ENCODE results near the gene BAIAP2L2.

BAIAP2L2 gene

GRCh38 chr22:38129856-38130255, 19.4 kb upstream of the BAIAP2L2 start:
- no peaks in the 10 kb centered on the region for H3K27me3 ChIP-seq (ENCODE audit: control insufficient read depth in 1 of 2, insufficient read depth in 2 of 2, low read length in 2 of 2)
- no peak overlapping the region for H3K27ac ChIP-seq (ENCODE audit: low read depth, low read length)
- no peaks in the 10 kb centered on the region for H3K4me1 ChIP-seq (ENCODE audit: control insufficient read depth in 1 of 2, insufficient read depth in 2 of 2, low read length in 2 of 2)
- H3K9me3 ChIP-seq (ENCODE audit: control insufficient read depth in 1 of 2, low read length in 2 of 2): no peaks in the 10 kb centered on the region
- peaks cover 9 to 43% of the 10 kb centered on the region in 2 donors for H3K36me3 ChIP-seq (ENCODE audit: control insufficient read depth in 1 of 2, insufficient read depth in 2 of 2, low read length in 2 of 2)
- H3K9ac ChIP-seq (ENCODE audit: low read depth in 1 of 2, low read length in 2 of 2): no peak overlapping the region
- no peak overlapping the region for H3K4me3 ChIP-seq (ENCODE audit: low read depth in 1 of 2, low read length in 2 of 2)

DNA sequence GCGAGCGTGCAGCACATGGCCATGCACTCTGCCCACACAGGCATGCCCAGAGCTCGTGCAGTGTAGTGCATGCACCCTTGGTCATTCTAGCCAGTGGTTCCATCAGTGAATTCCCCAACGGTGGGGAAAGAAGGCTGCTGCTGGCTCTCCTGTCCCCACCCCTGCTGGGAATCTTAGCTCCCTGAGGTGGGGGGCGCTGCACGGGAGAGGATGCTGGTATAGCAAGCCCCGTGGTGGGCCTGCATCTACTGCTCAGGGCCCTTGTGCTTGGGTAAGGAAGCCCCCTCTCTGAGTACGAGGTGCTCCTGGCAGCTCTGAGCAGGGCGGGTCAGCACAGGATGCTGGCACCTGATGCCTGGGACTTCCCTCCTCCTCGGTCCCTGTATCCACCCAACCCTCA, 18.5 kb upstream of the BAIAP2L2 start:
- Histone ChIP-seq H3K4me1 (ENCODE audit: control insufficient read depth in 1 of 2, insufficient read depth in 2 of 2, low read length in 2 of 2) (no peaks in the 10 kb centered on the region), H3K4me3 (ENCODE audit: low read depth in 1 of 2, low read length in 2 of 2) (no peak overlapping the region), H3K9ac (ENCODE audit: low read depth in 1 of 2, low read length in 2 of 2) (no peak overlapping the region), H3K27me3 (ENCODE audit: control insufficient read depth in 1 of 2, insufficient read depth in 2 of 2, low read length in 2 of 2) (no peaks in the 10 kb centered on the region), H3K36me3 (ENCODE audit: control insufficient read depth in 1 of 2, insufficient read depth in 2 of 2, low read length in 2 of 2) (peaks cover 9 to 44% of the 10 kb centered on the region in 2 donors), H3K27ac (ENCODE audit: low read depth, low read length) (no peak overlapping the region), H3K9me3 (ENCODE audit: control insufficient read depth in 1 of 2, low read length in 2 of 2) (no peaks in the 10 kb centered on the region)

GRCh38 chr22:38127869-38128268, 17.4 kb upstream of the BAIAP2L2 start:
- no peaks in the 10 kb centered on the region for H3K27me3 ChIP-seq (ENCODE audit: control insufficient read depth in 1 of 2, insufficient read depth in 2 of 2, low read length in 2 of 2)
- no peaks in the 10 kb centered on the region for H3K9me3 ChIP-seq (ENCODE audit: control insufficient read depth in 1 of 2, low read length in 2 of 2)
- H3K27ac ChIP-seq (ENCODE audit: low read depth, low read length): no peak overlapping the region
- H3K4me3 ChIP-seq (ENCODE audit: low read depth in 1 of 2, low read length in 2 of 2): no peak overlapping the region
- H3K9ac ChIP-seq (ENCODE audit: low read depth in 1 of 2, low read length in 2 of 2): no peak overlapping the region
- no peaks in the 10 kb centered on the region for H3K4me1 ChIP-seq (ENCODE audit: control insufficient read depth in 1 of 2, insufficient read depth in 2 of 2, low read length in 2 of 2)
- peaks cover under 1 to 36% of the 10 kb centered on the region in 2 donors for H3K36me3 ChIP-seq (ENCODE audit: control insufficient read depth in 1 of 2, insufficient read depth in 2 of 2, low read length in 2 of 2)

DNA sequence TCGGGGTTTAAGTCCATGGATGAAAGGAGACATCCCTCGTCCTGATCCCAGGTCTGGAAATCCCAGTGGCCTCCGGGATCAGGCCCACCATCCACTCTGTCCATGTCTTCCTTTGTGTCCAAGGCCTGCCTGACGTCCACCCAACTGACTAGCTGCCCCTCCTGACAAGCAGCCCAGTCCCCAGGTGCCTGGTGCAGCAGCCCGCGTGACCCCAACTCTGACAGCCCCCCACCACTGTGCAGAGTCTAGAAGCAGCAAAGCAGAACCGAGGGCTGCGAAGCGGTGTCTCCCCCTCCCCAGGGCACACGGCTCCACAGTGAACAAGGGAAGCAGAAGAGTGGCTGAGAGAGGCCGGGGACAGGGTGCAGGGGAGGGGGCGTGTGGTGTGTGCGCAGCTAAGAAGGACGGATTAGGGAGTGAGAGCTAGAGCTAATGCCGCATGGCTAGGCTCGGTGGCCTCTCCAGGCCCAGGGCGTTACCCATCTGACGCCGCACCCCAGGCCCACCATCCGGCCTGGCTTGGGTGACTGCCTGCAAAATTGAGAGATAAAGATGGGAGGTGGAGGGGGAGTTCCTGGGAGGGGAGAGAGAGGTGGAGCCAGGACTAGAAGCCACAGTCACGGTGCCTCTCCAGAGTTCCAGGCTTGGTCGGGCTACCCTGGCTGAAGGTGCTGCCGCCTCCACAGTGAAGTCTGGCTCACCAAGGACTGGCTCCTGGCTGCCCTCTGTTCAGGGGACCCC, 16.6 kb upstream of the BAIAP2L2 start:
- no peaks in the 10 kb centered on the region for H3K27me3 ChIP-seq (ENCODE audit: control insufficient read depth in 1 of 2, insufficient read depth in 2 of 2, low read length in 2 of 2)
- no peak overlapping the region for H3K4me3 ChIP-seq (ENCODE audit: low read depth in 1 of 2, low read length in 2 of 2)
- no peaks in the 10 kb centered on the region for H3K4me1 ChIP-seq (ENCODE audit: control insufficient read depth in 1 of 2, insufficient read depth in 2 of 2, low read length in 2 of 2)
- H3K36me3 ChIP-seq (ENCODE audit: control insufficient read depth in 1 of 2, insufficient read depth in 2 of 2, low read length in 2 of 2): peaks cover 0 to 28% of the 10 kb centered on the region in 2 donors
- H3K9me3 ChIP-seq (ENCODE audit: control insufficient read depth in 1 of 2, low read length in 2 of 2): no peaks in the 10 kb centered on the region
- no peak overlapping the region for H3K9ac ChIP-seq (ENCODE audit: low read depth in 1 of 2, low read length in 2 of 2)
- no peak overlapping the region for H3K27ac ChIP-seq (ENCODE audit: low read depth, low read length)

- H3K36me3 ChIP-seq (ENCODE audit: control insufficient read depth in 1 of 2, insufficient read depth in 2 of 2, low read length in 2 of 2): peaks cover 0 to 26% of the 10 kb centered on the region in 2 donors
These were observed 15.3 kb upstream of the BAIAP2L2 start for GRCh38 chr22:38125751-38126201.

GRCh38 chr22:38125038-38125610, 14.6 kb upstream of the BAIAP2L2 start:
- Histone ChIP-seq H3K27ac (ENCODE audit: low read depth, low read length) (no peak overlapping the region), H3K9ac (ENCODE audit: low read depth in 1 of 2, low read length in 2 of 2) (no peak overlapping the region), H3K4me3 (ENCODE audit: low read depth in 1 of 2, low read length in 2 of 2) (no peak overlapping the region), H3K27me3 (ENCODE audit: control insufficient read depth in 1 of 2, insufficient read depth in 2 of 2, low read length in 2 of 2) (no peaks in the 10 kb centered on the region), H3K9me3 (ENCODE audit: control insufficient read depth in 1 of 2, low read length in 2 of 2) (no peaks in the 10 kb centered on the region), H3K36me3 (ENCODE audit: control insufficient read depth in 1 of 2, insufficient read depth in 2 of 2, low read length in 2 of 2) (peaks cover 0 to 26% of the 10 kb centered on the region in 2 donors), H3K4me1 (ENCODE audit: control insufficient read depth in 1 of 2, insufficient read depth in 2 of 2, low read length in 2 of 2) (peaks cover 0 to 2% of the 10 kb centered on the region in 2 donors)

More at GRCh38 chr22:38125751-38126201, 15.3 kb upstream of the BAIAP2L2 start:
- Histone ChIP-seq H3K9me3 (ENCODE audit: control insufficient read depth in 1 of 2, low read length in 2 of 2) (no peaks in the 10 kb centered on the region), H3K27ac (ENCODE audit: low read depth, low read length) (no peak overlapping the region), H3K27me3 (ENCODE audit: control insufficient read depth in 1 of 2, insufficient read depth in 2 of 2, low read length in 2 of 2) (no peaks in the 10 kb centered on the region), H3K9ac (ENCODE audit: low read depth in 1 of 2, low read length in 2 of 2) (no peak overlapping the region), H3K4me3 (ENCODE audit: low read depth in 1 of 2, low read length in 2 of 2) (no peak overlapping the region), H3K4me1 (ENCODE audit: control insufficient read depth in 1 of 2, insufficient read depth in 2 of 2, low read length in 2 of 2) (no peaks in the 10 kb centered on the region)

GRCh38 chr22:38124236-38124974, 13.9 kb upstream of the BAIAP2L2 start:
- Histone ChIP-seq H3K27ac (ENCODE audit: low read depth, low read length) (no peak overlapping the region), H3K9ac (ENCODE audit: low read depth in 1 of 2, low read length in 2 of 2) (no peak overlapping the region), H3K4me3 (ENCODE audit: low read depth in 1 of 2, low read length in 2 of 2) (no peak overlapping the region), H3K27me3 (ENCODE audit: control insufficient read depth in 1 of 2, insufficient read depth in 2 of 2, low read length in 2 of 2) (no peaks in the 10 kb centered on the region), H3K4me1 (ENCODE audit: control insufficient read depth in 1 of 2, insufficient read depth in 2 of 2, low read length in 2 of 2) (peaks cover 0 to 5% of the 10 kb centered on the region in 2 donors), H3K9me3 (ENCODE audit: control insufficient read depth in 1 of 2, low read length in 2 of 2) (no peaks in the 10 kb centered on the region), H3K36me3 (ENCODE audit: control insufficient read depth in 1 of 2, insufficient read depth in 2 of 2, low read length in 2 of 2) (peaks cover 0 to 21% of the 10 kb centered on the region in 2 donors)

DNA sequence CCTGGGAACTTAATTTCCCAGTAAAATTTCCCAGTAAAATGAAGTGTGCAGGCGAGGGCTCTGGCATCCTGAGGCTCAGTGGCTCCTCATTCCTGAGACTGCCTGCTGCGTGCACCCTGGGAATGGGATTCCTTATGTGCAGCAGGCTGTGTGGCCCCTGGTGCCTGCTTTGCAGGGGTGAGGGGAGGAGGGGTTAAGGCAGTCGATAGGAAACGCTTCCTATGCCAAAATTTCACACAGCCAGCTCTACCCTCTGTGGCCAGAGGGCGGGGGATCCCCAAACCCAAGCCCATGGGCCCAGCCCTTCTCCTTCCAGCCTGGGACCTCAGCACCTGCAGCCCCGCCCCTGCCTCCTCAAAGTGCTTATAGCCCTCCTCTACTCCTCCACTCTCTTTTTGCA, 12.1 kb upstream of the BAIAP2L2 start:
- Histone ChIP-seq H3K36me3 (ENCODE audit: control insufficient read depth in 1 of 2, insufficient read depth in 2 of 2, low read length in 2 of 2) (peaks cover 0 to 17% of the 10 kb centered on the region in 2 donors), H3K4me3 (ENCODE audit: low read depth in 1 of 2, low read length in 2 of 2) (no peak overlapping the region), H3K9ac (ENCODE audit: low read depth in 1 of 2, low read length in 2 of 2) (no peak overlapping the region), H3K4me1 (ENCODE audit: control insufficient read depth in 1 of 2, insufficient read depth in 2 of 2, low read length in 2 of 2) (peaks cover 0 to 5% of the 10 kb centered on the region in 2 donors), H3K27ac (ENCODE audit: low read depth, low read length) (no peak overlapping the region), H3K9me3 (ENCODE audit: control insufficient read depth in 1 of 2, low read length in 2 of 2) (no peaks in the 10 kb centered on the region), H3K27me3 (ENCODE audit: control insufficient read depth in 1 of 2, insufficient read depth in 2 of 2, low read length in 2 of 2) (no peaks in the 10 kb centered on the region)

DNA sequence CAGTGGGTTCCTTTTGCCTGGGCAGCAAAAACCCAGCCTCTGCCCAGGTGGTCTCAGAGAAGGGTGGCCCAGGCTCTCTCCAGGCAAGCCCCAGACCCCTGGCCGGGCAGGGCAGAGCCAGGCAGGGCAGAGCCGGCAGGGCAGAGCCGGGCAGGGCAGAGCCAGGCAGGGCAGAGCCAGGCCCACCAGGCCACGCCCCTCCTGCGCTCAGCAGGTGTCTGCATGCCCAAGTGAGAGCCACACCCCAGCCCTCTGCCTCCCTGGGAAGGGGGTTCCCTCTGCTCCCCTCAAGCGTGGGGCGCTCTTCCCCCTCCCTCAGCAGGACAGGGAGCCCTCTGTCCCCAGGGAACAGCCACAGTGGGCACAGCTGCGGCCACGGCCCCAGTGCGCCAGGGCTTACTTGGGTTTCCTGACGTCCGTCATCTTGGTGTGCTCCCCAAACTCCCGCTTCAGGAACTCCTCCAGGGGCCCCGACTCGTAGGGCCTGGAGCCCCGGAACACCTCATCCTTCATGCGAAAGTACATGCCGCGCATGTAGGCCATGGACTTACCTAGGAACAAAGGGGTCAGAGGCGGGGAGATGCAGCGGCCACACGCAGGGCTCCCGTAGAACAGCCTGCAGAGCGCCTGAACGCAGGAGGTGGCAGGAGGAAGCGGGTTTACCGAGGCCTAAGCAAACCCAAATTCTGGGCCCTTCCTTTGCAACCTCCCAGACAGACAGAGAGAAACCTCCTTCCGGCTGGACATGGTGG, 10.1 kb upstream of the BAIAP2L2 start:
- no peak overlapping the region for H3K27ac ChIP-seq (ENCODE audit: low read depth, low read length)
- H3K27me3 ChIP-seq (ENCODE audit: control insufficient read depth in 1 of 2, insufficient read depth in 2 of 2, low read length in 2 of 2): no peaks in the 10 kb centered on the region

More for the DNA sequence above, 10.1 kb upstream of the BAIAP2L2 start:
- Histone ChIP-seq H3K4me3 (ENCODE audit: low read depth in 1 of 2, low read length in 2 of 2) (no peak overlapping the region), H3K4me1 (ENCODE audit: control insufficient read depth in 1 of 2, insufficient read depth in 2 of 2, low read length in 2 of 2) (peaks cover 0 to 5% of the 10 kb centered on the region in 2 donors), H3K9ac (ENCODE audit: low read depth in 1 of 2, low read length in 2 of 2) (no peak overlapping the region), H3K36me3 (ENCODE audit: control insufficient read depth in 1 of 2, insufficient read depth in 2 of 2, low read length in 2 of 2) (peaks cover 0 to 8% of the 10 kb centered on the region in 2 donors), H3K9me3 (ENCODE audit: control insufficient read depth in 1 of 2, low read length in 2 of 2) (no peaks in the 10 kb centered on the region)

Data from duodenal mucosa (tissue), 2 donors.